Vagina (tissue), 2 donors: ENCODE measurements around the gene SLC1A2. TPM values are rescaled to one million over a fixed set of nuclear protein-coding genes. Genes with fewer than 3 reads are reported as not detected.

ENCODE experiments used
- DNase-seq, 2 donors: peaks; one replicate each; pipeline ENCODE4 v3.0.0-alpha.2; 2017; ENCODE audit errors: extremely low spot score in 2 of 2
- H3K27ac ChIP-seq: fragments of 200-600 bp; sonication (generic); one replicate; pipeline ENCODE4 v1.5.1; 2019
- H3K27me3 ChIP-seq: fragments of 200-600 bp; sonication (generic); one replicate; pipeline ENCODE4 v1.5.1; 2019
- H3K36me3 ChIP-seq, 2 donors: fragments of 200-600 bp; sonication (generic); one replicate each; pipeline ENCODE4 v1.5.1; 2017 to 2019
- H3K4me1 ChIP-seq: fragments of 200-600 bp; sonication (generic); one replicate; pipeline ENCODE4 v1.5.1; 2019
- H3K4me3 ChIP-seq, 2 donors: fragments of 200-600 bp; sonication (generic); 1 replicate in 1 of 2; 2 replicates in 1 of 2; pipeline ENCODE4 v1.5.1; 2016 to 2019
- H3K9me3 ChIP-seq: fragments of 200-600 bp; sonication (generic); one replicate; pipeline ENCODE4 v1.5.1; 2019
- CTCF ChIP-seq, 3 experiments: fragments of 450-650 bp in 2 of 3; fragments of 200-600 bp in 1 of 3; sonication (generic) in 1 of 3; IDR thresholded peaks; one replicate each; pipeline ENCODE4 v1.5.1; 2017 to 2019; ENCODE audit warnings: antibody characterized with exemption in 3 of 3, mild to moderate bottlenecking in 2 of 3, moderate library complexity in 2 of 3
- POLR2A ChIP-seq, 2 donors: fragments of 450-650 bp; IDR thresholded peaks; one replicate each; pipeline ENCODE4 v1.6.1; 2017; ENCODE audit warnings: antibody characterized with exemption in 2 of 2, mild to moderate bottlenecking in 2 of 2, moderate library complexity in 2 of 2
- POLR2AphosphoS5 ChIP-seq, 2 donors: sonication (generic); formaldehyde crosslinking; IDR thresholded peaks; one replicate each; pipeline ENCODE4 v1.9.0; 2017; ENCODE audit warnings: antibody characterized with exemption in 2 of 2, mild to moderate bottlenecking in 2 of 2, low read depth in 1 of 2; ENCODE audit not compliant: insufficient read depth in 1 of 2
- intact Hi-C: fragments of 100-400 bp; cut with DNase I; formaldehyde crosslinking; loops from one replicate; pipeline ENCODE4 v1.15.1; 2023
- total RNA-seq: library from RNA; depleted of rRNA; stranded (reverse); fragments of >200 nt; gene quantifications from one replicate; pipeline ENCODE4 v1.2.3, GENCODE V29; 2016

SLC1A2 gene
- total RNA-seq, 1 donor from 2014 or later: 4.7 TPM

GRCh38 chr11:35267504-35267903 is 151.9 kb downstream of the SLC1A2 start:
- no peaks in the 10 kb centered on the region for H3K4me1 ChIP-seq
- H3K9me3 ChIP-seq: no peaks in the 10 kb centered on the region
- H3K36me3 ChIP-seq: no peaks in the 10 kb centered on the region
- intact Hi-C loops: no loop called here
- TF ChIP-seq POLR2AphosphoS5 (IDR thresholded peaks at IDR 0.05; ENCODE audit: insufficient read depth in 1 of 2, low read depth in 1 of 2) (no peak), CTCF (IDR thresholded peaks at IDR 0.05) (no peak), POLR2A (IDR thresholded peaks at IDR 0.05) (no peak)
- no peak overlapping the region for H3K27ac ChIP-seq
- H3K27me3 ChIP-seq: no peaks in the 10 kb centered on the region
- no peak for DNase-seq
- H3K4me3 ChIP-seq: no peak overlapping the region

- Histone ChIP-seq H3K4me1 (peaks cover 2% of the 10 kb centered on the region), H3K36me3 (no peaks in the 10 kb centered on the region), H3K9me3 (no peaks in the 10 kb centered on the region), H3K27me3 (no peaks in the 10 kb centered on the region), H3K4me3 (no peak overlapping the region), H3K27ac (no peak overlapping the region)
- no peak for TF ChIP-seq POLR2AphosphoS5 (IDR thresholded peaks at IDR 0.05; ENCODE audit: insufficient read depth in 1 of 2, low read depth in 1 of 2)
- no peak for TF ChIP-seq POLR2A (IDR thresholded peaks at IDR 0.05)
- no peak for TF ChIP-seq CTCF (IDR thresholded peaks at IDR 0.05)
- DNase-seq: no peak
- intact Hi-C loops: no loop called here
These were observed 153.5 kb downstream of the SLC1A2 start for GRCh38 chr11:35265755-35266454.

GRCh38 chr11:35262735-35263134 is 156.6 kb downstream of the SLC1A2 start:
- intact Hi-C loops: no loop called here
- no peak overlapping the region for H3K27ac ChIP-seq
- peaks cover 25% of the 10 kb centered on the region for H3K4me1 ChIP-seq
- H3K4me3 ChIP-seq: no peak overlapping the region
- H3K27me3 ChIP-seq: no peaks in the 10 kb centered on the region
- H3K9me3 ChIP-seq: no peaks in the 10 kb centered on the region
- TF ChIP-seq POLR2A (IDR thresholded peaks at IDR 0.05) (no peak), CTCF (IDR thresholded peaks at IDR 0.05) (no peak), POLR2AphosphoS5 (IDR thresholded peaks at IDR 0.05; ENCODE audit: insufficient read depth in 1 of 2, low read depth in 1 of 2) (no peak)
- no peak for DNase-seq
- H3K36me3 ChIP-seq: no peaks in the 10 kb centered on the region

- H3K36me3 ChIP-seq: no peaks in the 10 kb centered on the region
- no peaks in the 10 kb centered on the region for H3K27me3 ChIP-seq
- TF ChIP-seq POLR2AphosphoS5 (IDR thresholded peaks at IDR 0.05; ENCODE audit: insufficient read depth in 1 of 2, low read depth in 1 of 2): no peak
- TF ChIP-seq POLR2A (IDR thresholded peaks at IDR 0.05): no peak
- no peak for TF ChIP-seq CTCF (IDR thresholded peaks at IDR 0.05)
- H3K4me1 ChIP-seq: peaks cover 25% of the 10 kb centered on the region
- intact Hi-C loops: no loop called here
- no peak overlapping the region for H3K4me3 ChIP-seq
- DNase-seq: no peak
- H3K9me3 ChIP-seq: no peaks in the 10 kb centered on the region
- no peak overlapping the region for H3K27ac ChIP-seq
These were observed 157.3 kb downstream of the SLC1A2 start for GRCh38 chr11:35262056-35262455.

- Histone ChIP-seq H3K27me3 (no peaks in the 10 kb centered on the region), H3K36me3 (no peaks in the 10 kb centered on the region), H3K27ac (peak overlapping the region; percentile 43), H3K9me3 (no peaks in the 10 kb centered on the region), H3K4me1 (peaks cover 25% of the 10 kb centered on the region), H3K4me3 (no peak overlapping the region)
- TF ChIP-seq POLR2A (IDR thresholded peaks at IDR 0.05): no peak
- no peak for TF ChIP-seq CTCF (IDR thresholded peaks at IDR 0.05)
- no peak for TF ChIP-seq POLR2AphosphoS5 (IDR thresholded peaks at IDR 0.05; ENCODE audit: insufficient read depth in 1 of 2, low read depth in 1 of 2)
- intact Hi-C loops: no loop called here
- DNase-seq: no peak
These were observed 158.2 kb downstream of the SLC1A2 start for GRCh38 chr11:35261197-35261596.
